K562 (cell line): ENCODE measurements around the gene ETV3. TPM values are rescaled to one million over a fixed set of nuclear protein-coding genes. Genes with fewer than 3 reads are reported as not detected.

Source experiments
- ATAC-seq: fragments of 200-7000 bp; cut with Tn5 transposase; 3 replicates; pipeline ENCODE4 v1.9.1; 2020; ENCODE audit warnings: moderate library complexity
- BruUV-seq: library from RNA; stranded (reverse); fragments of 400-500 nt; replicated peaks from 2 replicates; lab custom pipeline; 2021; lab: Mats Ljungman, UMichigan
- CTCF ChIA-PET: fragments of 300-600 bp; formaldehyde crosslinking; extraction: SDS; loops from one replicate; lab custom pipeline; 2021; ENCODE audit warnings: low intra/inter-chr PET ratio; lab: Yijun Ruan, JAX
- POLR2A ChIA-PET: fragments of 300-600, 350-650 bp; sonication (Branson Sonifier 250); formaldehyde crosslinking; extraction: SDS; loops from one replicate; lab custom pipeline; 2021; ENCODE audit warnings: antibody characterized with exemption, inconsistent platforms; lab: Yijun Ruan, JAX
- DNase-seq, 4 experiments: peaks; one replicate each; pipeline versions ENCODE4 v3.0.0 to v3.0.0-alpha.2; 2011 to 2018; ENCODE audit warnings: low spot score in 3 of 4, mixed read lengths in 3 of 4; ENCODE audit errors: extremely low read depth in 1 of 4
- FAIRE-seq: peaks from 2 replicates; lab custom pipeline; 2011; peaks lifted over from hg19 to GRCh38; lab: Jason Lieb, UNC
- H2AFZ ChIP-seq: 2 replicates; pipeline ENCODE4 v1.6.0; 2011; ENCODE audit warnings: low read depth, low read length, control low read depth, inconsistent platforms
- H3K27ac ChIP-seq: fragments of 200-600 bp; 3 replicates; pipeline ENCODE4 v1.8.0; 2011; ENCODE audit warnings: low read depth, mild to moderate bottlenecking, control low read depth, inconsistent platforms, low read length, moderate library complexity, mixed read lengths; ENCODE audit errors: extremely low read depth
- H3K27me3 ChIP-seq, 2 experiments: fragments of 300-600 bp in 1 of 2; 2 replicates in 1 of 2; 3 replicates in 1 of 2; pipeline versions ENCODE4 v1.6.0 to v1.8.0; 2011; ENCODE audit warnings: inconsistent platforms in 2 of 2, low read length in 2 of 2, mild to moderate bottlenecking in 1 of 2, mixed read lengths in 1 of 2, moderate library complexity in 1 of 2; ENCODE audit not compliant: control insufficient read depth in 2 of 2, insufficient read depth in 2 of 2
- H3K36me3 ChIP-seq: fragments of 300-600 bp; 3 replicates; pipeline ENCODE4 v1.8.0; 2011; ENCODE audit warnings: mild to moderate bottlenecking, low read length, inconsistent platforms; ENCODE audit not compliant: control insufficient read depth, insufficient read depth
- H3K4me1 ChIP-seq, 2 experiments: fragments of 200-600 bp in 1 of 2; replicated peaks in 1 of 2; 2 replicates in 1 of 2; 3 replicates in 1 of 2; pipeline versions ENCODE4 v1.5.1 to v1.8.0; 2011; ENCODE audit warnings: inconsistent platforms in 2 of 2, low read length in 2 of 2, mild to moderate bottlenecking in 1 of 2, mixed read lengths in 1 of 2, moderate library complexity in 1 of 2; ENCODE audit not compliant: control insufficient read depth in 2 of 2, insufficient read depth in 2 of 2
- H3K4me2 ChIP-seq: 2 replicates; pipeline ENCODE4 v1.6.1; 2011; ENCODE audit warnings: low read length, control low read depth, inconsistent platforms, mixed read lengths; ENCODE audit not compliant: insufficient read depth
- H3K4me3 ChIP-seq: fragments of 200-600 bp; sonication (generic), shearing (Covaris generic); 2 replicates; pipeline ENCODE4 v1.5.1; 2016; ENCODE audit warnings: control low read depth, inconsistent platforms
- H3K79me2 ChIP-seq: fragments of 200-600 bp; 3 replicates; pipeline ENCODE4 v1.8.0; 2011; ENCODE audit warnings: low read length, inconsistent platforms; ENCODE audit not compliant: control insufficient read depth, insufficient read depth
- H3K9ac ChIP-seq, 2 experiments: 2 replicates each; pipeline versions ENCODE4 v1.6.0 to v1.6.1; 2011; ENCODE audit warnings: low read depth in 2 of 2, low read length in 2 of 2, control low read depth in 1 of 2, inconsistent platforms in 1 of 2, mild to moderate bottlenecking in 1 of 2, mixed read lengths in 1 of 2; ENCODE audit not compliant: insufficient read depth in 1 of 2
- H3K9me1 ChIP-seq: one replicate; pipeline ENCODE4 v1.6.0; 2011; ENCODE audit warnings: inconsistent platforms, mild to moderate bottlenecking, low read length, moderate library complexity; ENCODE audit not compliant: control insufficient read depth, insufficient read depth
- H3K9me3 ChIP-seq: replicated peaks from 2 replicates; pipeline ENCODE4 v1.5.1; 2011; ENCODE audit warnings: low read depth, low read length, inconsistent platforms; ENCODE audit not compliant: control insufficient read depth, insufficient read depth
- H4K20me1 ChIP-seq: replicated peaks from 2 replicates; pipeline ENCODE4 v1.6.1; 2011; ENCODE audit warnings: low read length, inconsistent platforms, mixed read lengths; ENCODE audit not compliant: control insufficient read depth, insufficient read depth
- CBFA2T2 ChIP-seq: fragments of 450-650 bp; conservative IDR thresholded peaks from 2 replicates; pipeline ENCODE4 v1.6.1; 2017; ENCODE audit warnings: mild to moderate bottlenecking
- E2F6 ChIP-seq, 2 experiments: IDR thresholded peaks; 2 replicates each; pipeline ENCODE4 v1.6.1; 2011; ENCODE audit warnings: borderline replicate concordance in 1 of 2, control low read depth in 1 of 2, low read depth in 1 of 2, low read length in 1 of 2, mild to moderate bottlenecking in 1 of 2, mixed read lengths in 1 of 2, moderate library complexity in 1 of 2; ENCODE audit not compliant: insufficient read depth in 1 of 2, insufficient read length in 1 of 2, poor library complexity in 1 of 2, severe bottlenecking in 1 of 2; ENCODE audit errors: extremely low read depth in 1 of 2
- ETV5 ChIP-seq: sonication (generic); formaldehyde crosslinking; IDR thresholded peaks from 2 replicates; pipeline ENCODE4 v1.4.0; 2020; ENCODE audit warnings: low read depth, mild to moderate bottlenecking, missing genetic modification reagents
- FOSL1 ChIP-seq: fragments of 200-800 bp; sonication (Bioruptor generic); conservative IDR thresholded peaks from 2 replicates; pipeline ENCODE4 v1.6.1; 2016; ENCODE audit warnings: missing genetic modification characterization, missing compliant biosample characterization
- FOXP4 ChIP-seq: sonication (generic); formaldehyde crosslinking; IDR thresholded peaks from 2 replicates; pipeline ENCODE4 v1.8.0; 2022; ENCODE audit warnings: mild to moderate bottlenecking, missing genetic modification reagents, borderline replicate concordance
- GATA2 ChIP-seq: sonication (generic); formaldehyde crosslinking; IDR thresholded peaks from 2 replicates; pipeline ENCODE4 v1.4.0; 2020; ENCODE audit warnings: mild to moderate bottlenecking, missing genetic modification reagents
- NBN ChIP-seq: fragments of 450-650 bp; IDR thresholded peaks from 2 replicates; pipeline ENCODE4 v1.6.1; 2016; ENCODE audit warnings: low read depth, mild to moderate bottlenecking
- NR4A1 ChIP-seq, 2 experiments: fragments of 250-450 bp in 1 of 2; fragments of 450-650 bp in 1 of 2; sonication (Bioruptor Pico) in 1 of 2; IDR thresholded peaks; 2 replicates each; pipeline versions ENCODE4 v1.4.0 to v1.6.1; 2016 to 2020; ENCODE audit warnings: mild to moderate bottlenecking in 2 of 2, missing compliant biosample characterization in 1 of 2, missing genetic modification characterization in 1 of 2, moderate library complexity in 1 of 2
- SP1 ChIP-seq: sonication (generic); formaldehyde crosslinking; IDR thresholded peaks from 2 replicates; pipeline ENCODE4 v1.8.1; 2022; ENCODE audit warnings: mild to moderate bottlenecking, missing genetic modification reagents
- STAT5B ChIP-seq: fragments of 250-450 bp; sonication (Bioruptor Pico); IDR thresholded peaks from 2 replicates; pipeline ENCODE4 v1.8.0; 2021; ENCODE audit warnings: mild to moderate bottlenecking, inconsistent platforms
- TRIM24 ChIP-seq, 2 experiments: fragments of 450-650 bp; IDR thresholded peaks; 2 replicates each; pipeline ENCODE4 v1.6.1; 2016
- YY1 ChIP-seq, 3 experiments: IDR thresholded peaks; 2 replicates each; pipeline ENCODE4 v1.6.1; 2011; ENCODE audit warnings: low read length in 2 of 3, mild to moderate bottlenecking in 2 of 3, moderate library complexity in 2 of 3, borderline replicate concordance in 1 of 3, control low read depth in 1 of 3, low read depth in 1 of 3; ENCODE audit not compliant: insufficient read depth in 3 of 3, insufficient replicate concordance in 2 of 3, control insufficient read depth in 1 of 3, insufficient read length in 1 of 3; ENCODE audit errors: extremely low read depth in 1 of 3
- ZBTB9 ChIP-seq: fragments of 450-650 bp; formaldehyde crosslinking; IDR thresholded peaks from 2 replicates; pipeline ENCODE4 v1.4.0; 2020; ENCODE audit warnings: mild to moderate bottlenecking, moderate library complexity
- ZFX ChIP-seq: sonication (generic); formaldehyde crosslinking; IDR thresholded peaks from 2 replicates; pipeline ENCODE4 v1.8.0; 2022; ENCODE audit warnings: mild to moderate bottlenecking, missing genetic modification reagents, moderate library complexity
- ZKSCAN3 ChIP-seq: fragments of 250-450 bp; sonication (Bioruptor Pico); IDR thresholded peaks from 2 replicates; pipeline ENCODE4 v1.4.0; 2020
- ZNF23 ChIP-seq: fragments of 250-450 bp; sonication (Bioruptor Pico); IDR thresholded peaks from 2 replicates; pipeline ENCODE4 v1.4.0; 2020; ENCODE audit warnings: mild to moderate bottlenecking
- WGBS: fragments of 100-300 bp; shearing (Covaris generic); methylation state at CpG from one replicate; pipeline ENCODE4 v1.1.6; 2016; ENCODE audit warnings: low coverage, mixed read lengths; ENCODE audit not compliant: insufficient coverage; ENCODE audit errors: missing lambda C conversion rate; 5-methylcytosine and 5-hydroxymethylcytosine counted together
- in situ Hi-C: fragments of 300-500 bp; cut with MboI; formaldehyde crosslinking; loops from 4 replicates; pipeline ENCODE4 v1.15.0; 2018; ENCODE audit warnings: inconsistent platforms, mixed read lengths
- intact Hi-C: fragments of 100-400 bp; cut with micrococcal nuclease; formaldehyde crosslinking; loops from 2 replicates; pipeline ENCODE4 v1.14.2; 2022
- polyA plus RNA-seq, 8 experiments: library from polyadenylated mRNA; depleted of rRNA in 4 of 8; stranded (reverse) in 5 of 8; unstranded in 3 of 8; fragments of >200 nt; fragmentation: Nextera tagmentation in 2 of 8; fragmentation: Illumina TruSeq in 1 of 8; extraction: Ambion mirVana in 2 of 8; extraction: Trizol in 1 of 8; gene quantifications; 2 replicates each; pipeline versions ENCODE4 v1.2.1 to v1.2.3, GENCODE V29; 2011 to 2014; ENCODE audit warnings: inconsistent platforms in 1 of 8, missing spikeins in 1 of 8
- total RNA-seq, 7 experiments: library from RNA; depleted of rRNA in 6 of 7; stranded (reverse); fragments of >200 nt in 6 of 7; fragmentation: Illumina TruSeq in 2 of 7; extraction: Trizol in 2 of 7; gene quantifications; 2 replicates each; pipeline versions ENCODE4 v1.2.1 to v1.2.3, GENCODE V29; 2011 to 2021; ENCODE audit warnings: low replicate concordance in 1 of 7

The ETV3 gene
- total and polyA plus RNA-seq, 9 of the 15 experiments (the other 6 are each of a cell fraction or from before 2014, with no cell fraction given): 3.1 to 16.0 (median 9.0) TPM

- H3K27ac ChIP-seq: no peak overlapping the region
- 4% methylated on average over 3 of the region's 3 CpGs for WGBS
- H3K4me3 ChIP-seq: no peak overlapping the region
- H3K9me3 ChIP-seq: no peaks in the 10 kb centered on the region
- no peaks in the 10 kb centered on the region for H3K9me1 ChIP-seq
- in situ Hi-C loops: no loop called here
- H4K20me1 ChIP-seq: 0 out of 2 replicates have a peak, but pooled peaks cover 4% of the 10 kb centered on the region
- DNase-seq (no peak), ATAC-seq (no peak), FAIRE-seq (no peak)
- no peak overlapping the region for H3K4me2 ChIP-seq
- TF ChIP-seq CBFA2T2: no peak
- no peak for TF ChIP-seq TRIM24 (IDR thresholded peaks at IDR 0.05)
- no peak for TF ChIP-seq STAT5B (CRISPR knock-in tag)
- no peak for TF ChIP-seq ETV5 (CRISPR knock-in tag)
- TF ChIP-seq ZKSCAN3: no peak
- no peak for TF ChIP-seq E2F6 (IDR thresholded peaks at IDR 0.05; ENCODE audit: borderline replicate concordance in 1 of 2, extremely low read depth in 1 of 2, insufficient read depth in 1 of 2, insufficient read length in 1 of 2, low read depth in 1 of 2, low read length in 1 of 2, poor library complexity in 1 of 2, severe bottlenecking in 1 of 2)
- no peak for TF ChIP-seq FOSL1 (tag)
- no peak for TF ChIP-seq FOXP4 (CRISPR knock-in tag)
- no peak for TF ChIP-seq YY1 (IDR thresholded peaks at IDR 0.05; ENCODE audit: borderline replicate concordance in 1 of 3, control insufficient read depth in 1 of 3, extremely low read depth in 1 of 3, insufficient read depth in 3 of 3, insufficient read length in 1 of 3, insufficient replicate concordance in 2 of 3, low read depth in 1 of 3, low read length in 2 of 3)
- no peak for TF ChIP-seq NBN
- no peak for TF ChIP-seq GATA2 (CRISPR knock-in tag)
- no peak for TF ChIP-seq NR4A1 (CRISPR knock-in tag; IDR thresholded peaks at IDR 0.05)
- no peak for TF ChIP-seq NR4A1 (tag; IDR thresholded peaks at IDR 0.05)
- TF ChIP-seq ZNF23 (CRISPR knock-in tag): no peak
- TF ChIP-seq ZBTB9 (CRISPR knock-in tag): no peak
- TF ChIP-seq SP1: no peak
- TF ChIP-seq ZFX: no peak
- no peak overlapping the region for H3K9ac ChIP-seq
- POLR2A ChIA-PET: interaction anchor here (2.2 kb wide), 1 partner anchor 21 kb away, joined by 6 read pairs; no protein-coding TSS in a partner anchor
- intact Hi-C loops: no loop called here
- H3K4me1 ChIP-seq: peaks cover 0 to 9% of the 10 kb centered on the region in 2 experiments; a peak in 3 of 5 replicates
- CTCF ChIA-PET: no interaction called here
- H3K79me2 ChIP-seq: no peaks in the 10 kb centered on the region
- H3K36me3 ChIP-seq: no peaks in the 10 kb centered on the region
- no TSS peak for BruUV-seq
- peaks cover 56 to 66% of the 10 kb centered on the region in 2 experiments for H3K27me3 ChIP-seq
- no peak overlapping the region for H2AFZ ChIP-seq
Observed at GRCh38 chr1:157113631-157114030, 24.6 kb downstream of the ETV3 start.
